Spleen (tissue), 11 donors: Measurements from ENCODE around the gene PPP1R9A. TPM values are rescaled to one million over a fixed set of nuclear protein-coding genes. Genes with fewer than 3 reads are reported as not detected.

Source experiments
- DNase-seq: peaks from one replicate; pipeline ENCODE4 v3.0.0-alpha.2; 2020
- H3K27ac ChIP-seq, 8 donors: fragments of 200-600 bp; sonication (generic) in 7 of 8; 1 replicate in 4 of 8; 2 replicates in 4 of 8; pipeline versions ENCODE4 v1.5.0 to v1.8.0; 2016 to 2021; ENCODE audit warnings: inconsistent platforms in 4 of 8, mild to moderate bottlenecking in 4 of 8, moderate library complexity in 1 of 8
- H3K27me3 ChIP-seq, 7 donors: fragments of 200-600 bp; sonication (generic) in 6 of 7; replicated peaks in 1 of 7; 1 replicate in 4 of 7; 2 replicates in 3 of 7; pipeline versions ENCODE4 v1.5.0 to v1.8.0; 2016 to 2021; ENCODE audit warnings: inconsistent platforms in 3 of 7, mild to moderate bottlenecking in 1 of 7
- H3K36me3 ChIP-seq, 6 donors: fragments of 200-600 bp; sonication (generic) in 5 of 6; 1 replicate in 4 of 6; 2 replicates in 2 of 6; pipeline versions ENCODE4 v1.5.0 to v1.8.0; 2016 to 2021; ENCODE audit warnings: inconsistent platforms in 2 of 6
- H3K4me1 ChIP-seq, 6 donors: fragments of 200-600 bp; sonication (generic) in 5 of 6; 1 replicate in 3 of 6; 2 replicates in 3 of 6; pipeline versions ENCODE4 v1.5.0 to v1.8.0; 2016 to 2021; ENCODE audit warnings: inconsistent platforms in 3 of 6
- H3K4me3 ChIP-seq, 8 donors: fragments of 200-600 bp; sonication (generic) in 7 of 8; 1 replicate in 4 of 8; 2 replicates in 4 of 8; pipeline versions ENCODE4 v1.5.0 to v1.8.0; 2016 to 2021; ENCODE audit warnings: inconsistent platforms in 4 of 8, mild to moderate bottlenecking in 4 of 8, moderate library complexity in 2 of 8
- H3K9me3 ChIP-seq, 8 donors: fragments of 200-600 bp; sonication (generic) in 7 of 8; 1 replicate in 4 of 8; 2 replicates in 4 of 8; pipeline versions ENCODE4 v1.5.0 to v1.8.0; 2016 to 2021; ENCODE audit warnings: inconsistent platforms in 4 of 8
- CTCF ChIP-seq, 11 experiments: fragments of 200-600 bp in 7 of 11; fragments of 450-650 bp in 4 of 11; sonication (generic) in 4 of 11; IDR thresholded peaks in 8 of 11; conservative IDR thresholded peaks in 3 of 11; 1 replicate in 7 of 11; 2 replicates in 4 of 11; pipeline versions ENCODE4 v1.4.0 to v1.8.0; 2016 to 2021; ENCODE audit warnings: antibody characterized with exemption in 11 of 11, inconsistent platforms in 4 of 11, mild to moderate bottlenecking in 1 of 11
- POLR2A ChIP-seq, 3 donors: fragments of 450-650 bp; IDR thresholded peaks; one replicate each; pipeline ENCODE4 v1.5.1; 2017; ENCODE audit warnings: antibody characterized with exemption in 3 of 3, mild to moderate bottlenecking in 1 of 3
- POLR2AphosphoS5 ChIP-seq, 3 donors: sonication (generic); formaldehyde crosslinking; IDR thresholded peaks; one replicate each; pipeline ENCODE4 v1.5.1; 2017; ENCODE audit warnings: antibody characterized with exemption in 3 of 3
- WGBS, 5 donors: extraction: QIAGEN DNeasy Blood & Tissue Kit in 3 of 5; methylation state at CpG; one replicate each; pipeline versions ENCODE4 v1.1.5 to v1.1.7; 2013 to 2018; 5-methylcytosine and 5-hydroxymethylcytosine counted together
- intact Hi-C: fragments of 100-400 bp; cut with DNase I; formaldehyde crosslinking; loops from one replicate; pipeline ENCODE4 v1.15.0; 2023; ENCODE audit warnings: low total_unique reads
- polyA plus RNA-seq, 3 donors: library from polyadenylated mRNA; stranded (reverse); fragments of 200-250 nt; gene quantifications; one replicate each; pipeline ENCODE4 v1.2.1, GENCODE V29; 2013
- total RNA-seq, 7 donors: library from RNA; depleted of rRNA in 3 of 7; stranded (reverse); fragments of >200 nt in 3 of 7; fragmentation: NEBNext Ultra II Directional in 4 of 7; extraction: Animal tissue kit (Norgen Biotek cat#: 25700) in 4 of 7; gene quantifications; one replicate each; pipeline versions ENCODE4 v1.1.0 to v1.2.1, GENCODE V29; 2016 to 2021
- donor health status: healthy with polysubstance abuse.
- donor health status: DM: no; HTN: no; CAD: no; lungs with moderate emphysema.
- donor health status: DM: no; HTN: no; CAD: no.
- donor health status: Bipolar disorder and iron deficiency.
- donor health status: healthy.
- donor health status: DM: no; HTN: no; CAD: no.
- donor health status: DM: yes; HTN: yes; CAD: no.

The PPP1R9A gene
- total and polyA plus RNA-seq, 10 donors: 0.52 to 24.1 (median 10.9) TPM

- no peak overlapping the region for H3K4me3 ChIP-seq
- no peak for DNase-seq
- no peak overlapping the region for H3K27ac ChIP-seq
- whole genome bisulfite sequencing, 5 donors: 86 to 96% (median 92%) methylated on average over 2 of the region's 2 CpGs
- no peaks in the 10 kb centered on the region for H3K27me3 ChIP-seq
- no peaks in the 10 kb centered on the region for H3K36me3 ChIP-seq
- no peaks in the 10 kb centered on the region for H3K4me1 ChIP-seq
- no peaks in the 10 kb centered on the region for H3K9me3 ChIP-seq
- intact Hi-C loops: no loop called here
- no peak for TF ChIP-seq CTCF (IDR thresholded peaks at IDR 0.05 in 8 of 11, conservative IDR thresholded peaks at IDR 0.05 in 3 of 11)
- no peak for TF ChIP-seq POLR2A (IDR thresholded peaks at IDR 0.05)
- no peak for TF ChIP-seq POLR2AphosphoS5 (IDR thresholded peaks at IDR 0.05)
Observed at GRCh38 chr7:95309951-95310350, 402.6 kb downstream of the PPP1R9A start.

- TF ChIP-seq POLR2AphosphoS5 (IDR thresholded peaks at IDR 0.05) (no peak), CTCF (IDR thresholded peaks at IDR 0.05 in 8 of 11, conservative IDR thresholded peaks at IDR 0.05 in 3 of 11) (no peak), POLR2A (IDR thresholded peaks at IDR 0.05) (no peak)
- intact Hi-C loops: no loop called here
- Histone ChIP-seq H3K27me3 (no peaks in the 10 kb centered on the region), H3K27ac (no peak overlapping the region), H3K36me3 (no peaks in the 10 kb centered on the region), H3K4me3 (no peak overlapping the region), H3K9me3 (no peaks in the 10 kb centered on the region), H3K4me1 (no peaks in the 10 kb centered on the region)
- no peak for DNase-seq
- 81 to 94% (median 92%) methylated on average over 2 of the region's 2 CpGs for WGBS, 5 donors
Observed at GRCh38 chr7:95311389-95311788, 404.0 kb downstream of the PPP1R9A start.

GRCh38 chr7:95312561-95312960 lies 405.2 kb downstream of the PPP1R9A start:
- 90 to 94% (median 93%) methylated on average over 4 of the region's 4 CpGs for WGBS, 5 donors
- intact Hi-C loops: no loop called here
- no peak overlapping the region for H3K4me3 ChIP-seq
- no peak for DNase-seq
- no peaks in the 10 kb centered on the region for H3K27me3 ChIP-seq
- H3K27ac ChIP-seq: no peak overlapping the region
- no peak for TF ChIP-seq POLR2AphosphoS5 (IDR thresholded peaks at IDR 0.05)
- no peak for TF ChIP-seq POLR2A (IDR thresholded peaks at IDR 0.05)
- no peak for TF ChIP-seq CTCF (IDR thresholded peaks at IDR 0.05 in 8 of 11, conservative IDR thresholded peaks at IDR 0.05 in 3 of 11)
- H3K4me1 ChIP-seq: no peaks in the 10 kb centered on the region
- no peaks in the 10 kb centered on the region for H3K9me3 ChIP-seq
- H3K36me3 ChIP-seq: no peaks in the 10 kb centered on the region

DNA sequence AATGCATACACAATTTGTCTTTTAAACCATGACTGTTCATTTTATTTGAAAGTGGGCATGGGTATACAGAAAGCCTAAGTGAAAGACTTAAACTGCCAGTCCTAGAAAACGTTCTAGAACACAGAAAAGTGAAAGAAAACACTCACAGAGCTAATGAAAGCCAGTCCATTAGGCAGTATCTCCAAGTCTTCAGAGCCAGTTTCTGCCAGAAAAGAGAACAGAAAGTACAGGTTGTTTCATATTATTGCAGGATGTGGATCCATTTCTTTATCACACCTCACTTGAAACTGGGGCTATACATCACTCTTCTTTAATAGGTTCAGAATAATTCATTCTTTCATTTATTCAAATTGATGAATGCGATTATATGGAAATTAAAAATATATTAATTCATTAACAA lies 409.2 kb downstream of the PPP1R9A start:
- WGBS, 5 donors: 77 to 92% (median 80%) methylated on average over 2 of the region's 2 CpGs
- no peaks in the 10 kb centered on the region for H3K9me3 ChIP-seq
- no peak for TF ChIP-seq POLR2AphosphoS5 (IDR thresholded peaks at IDR 0.05)
- no peak for TF ChIP-seq POLR2A (IDR thresholded peaks at IDR 0.05)
- TF ChIP-seq CTCF (IDR thresholded peaks at IDR 0.05 in 8 of 11, conservative IDR thresholded peaks at IDR 0.05 in 3 of 11): no peak

More for the DNA sequence above, 409.2 kb downstream of the PPP1R9A start:
- no peak for DNase-seq
- no peak overlapping the region for H3K4me3 ChIP-seq
- intact Hi-C loops: no loop called here
- no peaks in the 10 kb centered on the region for H3K4me1 ChIP-seq
- no peak overlapping the region for H3K27ac ChIP-seq
- H3K36me3 ChIP-seq: no peaks in the 10 kb centered on the region
- no peaks in the 10 kb centered on the region for H3K27me3 ChIP-seq
